GM10266 (cell line): ENCODE results near the gene BPIFB3.

Source experiments
- DNase-seq: peaks from one replicate; pipeline ENCODE4 v3.0.0; 2012; ENCODE audit errors: extremely low spot score
- CTCF ChIP-seq: IDR thresholded peaks from 2 replicates; pipeline ENCODE4 v1.5.1; 2012; ENCODE audit warnings: mild to moderate bottlenecking, low read depth; ENCODE audit not compliant: control insufficient read depth, insufficient read depth; ENCODE audit errors: missing control alignments

BPIFB3 gene

DNA sequence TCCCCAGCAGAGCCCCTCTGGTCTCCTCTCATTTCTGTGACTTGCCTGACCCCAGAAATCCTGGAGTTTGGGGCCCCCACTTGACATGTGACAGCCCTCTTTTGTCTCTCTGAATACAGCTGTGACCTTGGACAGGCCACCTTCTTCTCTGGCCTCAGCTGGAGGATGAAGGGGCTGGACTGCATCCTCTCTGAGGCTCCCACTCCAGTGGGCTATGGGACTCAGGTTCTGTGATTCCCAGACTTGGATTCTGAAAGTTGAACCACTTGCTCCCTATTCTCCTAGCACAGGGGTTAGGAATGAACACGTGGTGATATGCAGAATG lies 9.1 kb downstream of the BPIFB3 start:
- DNase-seq, result no peak
- no peak for TF ChIP-seq CTCF

DNA sequence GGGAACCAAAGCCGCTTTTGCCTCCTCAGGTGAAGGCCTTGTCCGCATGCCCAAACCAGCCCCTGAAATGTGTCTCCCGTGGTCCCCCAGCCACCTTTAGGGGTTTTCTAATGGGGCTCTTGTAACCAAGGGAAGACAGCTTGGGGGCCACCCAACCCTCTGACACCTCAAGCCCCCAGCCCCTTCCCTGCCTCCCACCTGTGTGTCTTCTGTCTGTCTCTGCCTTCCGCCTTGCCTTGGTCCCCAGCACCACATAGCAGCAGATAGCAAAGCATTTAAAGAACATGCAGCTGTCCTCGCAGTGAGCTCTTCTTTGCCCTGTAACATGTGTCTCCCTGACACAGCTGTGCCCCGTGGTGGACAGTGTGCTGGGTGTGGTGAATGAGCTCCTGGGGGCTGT lies 9.6 kb downstream of the BPIFB3 start:
- no peak for DNase-seq
- no peak for TF ChIP-seq CTCF

GRCh38 chr20:33064572-33065287 lies 11.0 kb downstream of the BPIFB3 start:
- DNase-seq, result no peak
- no peak for TF ChIP-seq CTCF

DNA sequence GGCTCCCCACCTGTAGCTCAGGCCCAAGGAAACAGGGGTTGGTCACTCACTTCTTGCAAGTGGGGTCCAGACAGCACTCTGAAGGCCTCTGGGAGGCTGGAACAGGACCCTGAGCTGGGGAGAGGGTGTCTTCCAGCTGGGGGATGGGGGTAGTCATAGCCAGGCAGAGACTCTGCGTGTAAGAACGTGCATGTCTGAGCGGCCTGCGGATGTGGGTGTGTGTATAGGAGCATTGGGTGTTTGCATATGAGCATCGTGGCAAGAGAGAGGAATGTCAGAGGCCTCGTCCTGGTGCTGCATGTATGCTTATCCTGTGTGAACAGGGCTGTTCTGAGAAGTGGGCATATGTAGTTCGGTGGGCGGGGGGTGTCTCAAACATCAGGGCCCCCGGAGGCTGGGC lies 12.1 kb downstream of the BPIFB3 start:
- no peak for TF ChIP-seq CTCF

DNA sequence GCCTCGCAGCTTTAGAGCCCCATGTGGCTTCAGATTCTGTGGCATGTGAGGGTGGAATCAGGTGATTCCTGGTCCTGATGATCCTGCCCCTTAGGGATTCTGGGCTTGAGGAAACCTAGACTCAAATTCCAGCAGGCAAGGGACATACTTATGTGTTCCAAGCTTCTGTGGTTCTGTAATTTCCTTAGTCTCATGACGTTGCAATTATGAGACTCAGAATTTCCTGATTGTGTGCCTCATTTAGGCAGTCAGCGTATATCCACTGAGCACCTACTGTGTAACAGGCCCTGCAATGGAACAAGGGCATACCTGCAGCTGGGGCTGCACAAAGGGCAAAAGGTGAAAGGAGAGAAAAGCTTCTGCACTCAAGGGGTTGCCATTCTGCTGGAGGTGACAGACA lies 14.1 kb downstream of the BPIFB3 start:
- no peak for DNase-seq
- TF ChIP-seq CTCF, result no peak

More for the DNA sequence above, 12.1 kb downstream of the BPIFB3 start:
- DNase-seq, result no peak

- TF ChIP-seq CTCF, result no peak
- no peak for DNase-seq
These were observed 14.7 kb downstream of the BPIFB3 start for GRCh38 chr20:33068251-33068939.

DNA sequence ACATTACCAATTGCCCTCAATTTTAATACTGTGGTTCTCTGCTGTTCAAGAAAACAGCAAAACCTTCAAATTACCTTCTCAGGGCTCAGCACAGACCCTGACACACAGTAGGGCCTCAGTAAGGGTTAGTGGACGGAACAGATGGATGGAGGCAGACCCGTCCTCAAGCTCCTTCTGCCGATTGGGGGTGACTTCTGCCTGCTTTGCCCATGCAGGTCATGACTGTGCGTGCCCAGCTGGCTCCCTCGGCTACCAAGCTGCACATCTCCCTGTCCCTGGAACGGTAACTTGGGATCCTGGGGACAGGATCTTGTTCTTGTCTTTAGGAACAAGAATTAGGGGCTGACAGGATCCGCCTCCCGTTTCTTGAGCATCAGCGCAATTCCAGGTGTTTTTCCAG lies 16.0 kb downstream of the BPIFB3 start:
- no peak for DNase-seq
- no peak for TF ChIP-seq CTCF
